Keratinocyte (primary cell): ENCODE results near the gene PPP1R14B. TPM values are rescaled to one million over a fixed set of nuclear protein-coding genes. Genes with fewer than 3 reads are reported as not detected.
A peak's percentile ranks its signal among the peaks of the same experiment; 100 is the strongest.

Experiments used
- DNase-seq: peaks from one replicate; pipeline ENCODE4 v3.0.0-alpha.2; 2011; ENCODE audit warnings: low read depth, missing footprints, low spot score
- FAIRE-seq: peaks from 2 replicates; lab custom pipeline; 2011; peaks lifted over from hg19 to GRCh38; lab: Jason Lieb, UNC
- H2AFZ ChIP-seq: 2 replicates; pipeline ENCODE4 v1.6.0; 2012; ENCODE audit warnings: low read length, control low read depth, inconsistent platforms; ENCODE audit not compliant: control insufficient read depth
- H3K27ac ChIP-seq: 2 replicates; pipeline ENCODE4 v1.5.1; 2011; ENCODE audit warnings: low read length; ENCODE audit not compliant: control insufficient read depth, insufficient read depth
- H3K27me3 ChIP-seq: 3 replicates; pipeline ENCODE4 v1.6.0; 2011; ENCODE audit warnings: low read length; ENCODE audit not compliant: control insufficient read depth, insufficient read depth; ENCODE audit errors: extremely low read depth
- H3K36me3 ChIP-seq, 2 experiments: 2 replicates in 1 of 2; 3 replicates in 1 of 2; pipeline ENCODE4 v1.5.1; 2011; ENCODE audit warnings: low read length in 2 of 2, mild to moderate bottlenecking in 1 of 2; ENCODE audit not compliant: control insufficient read depth in 2 of 2, insufficient read depth in 2 of 2; ENCODE audit errors: extremely low read depth in 1 of 2
- H3K4me1 ChIP-seq: 3 replicates; pipeline ENCODE4 v1.5.1; 2011; ENCODE audit warnings: low read length; ENCODE audit not compliant: control insufficient read depth, insufficient read depth; ENCODE audit errors: extremely low read depth
- H3K4me2 ChIP-seq: 3 replicates; pipeline ENCODE4 v1.6.0; 2011; ENCODE audit warnings: low read depth, low read length; ENCODE audit not compliant: control insufficient read depth, insufficient read depth; ENCODE audit errors: extremely low read depth
- H3K4me3 ChIP-seq, 3 experiments: fragments of 200-600 bp in 1 of 3; sonication (generic) in 1 of 3; 2 replicates in 2 of 3; 3 replicates in 1 of 3; pipeline ENCODE4 v1.5.1; 2011 to 2016; ENCODE audit warnings: low read length in 3 of 3, mild to moderate bottlenecking in 3 of 3, control low read depth in 2 of 3, inconsistent platforms in 1 of 3, low read depth in 1 of 3, mixed read lengths in 1 of 3, mixed run types in 1 of 3, moderate library complexity in 1 of 3; ENCODE audit not compliant: control insufficient read depth in 2 of 3, insufficient read depth in 2 of 3; ENCODE audit errors: extremely low read depth in 1 of 3
- H3K79me2 ChIP-seq: 2 replicates; pipeline ENCODE4 v1.6.0; 2012; ENCODE audit warnings: low read length; ENCODE audit not compliant: control insufficient read depth, insufficient read depth
- H3K9ac ChIP-seq: 3 replicates; pipeline ENCODE4 v1.6.0; 2011; ENCODE audit warnings: low read length; ENCODE audit not compliant: control insufficient read depth, insufficient read depth; ENCODE audit errors: extremely low read depth
- H3K9me1 ChIP-seq: 3 replicates; pipeline ENCODE4 v1.6.0; 2011; ENCODE audit warnings: low read length; ENCODE audit not compliant: control insufficient read depth, insufficient read depth; ENCODE audit errors: extremely low read depth
- H3K9me3 ChIP-seq: 2 replicates; pipeline ENCODE4 v1.5.1; 2012; ENCODE audit warnings: low read depth, low read length; ENCODE audit not compliant: control insufficient read depth
- H4K20me1 ChIP-seq: 3 replicates; pipeline ENCODE4 v1.6.0; 2011; ENCODE audit warnings: low read length; ENCODE audit not compliant: control insufficient read depth, insufficient read depth; ENCODE audit errors: extremely low read depth
- EZH2 ChIP-seq: IDR thresholded peaks from one replicate; pipeline ENCODE4 v1.6.1; 2012; ENCODE audit warnings: inconsistent platforms, mild to moderate bottlenecking, low read length, moderate library complexity
- dilution Hi-C: fragments of 300-500 bp; cut with MboI; formaldehyde crosslinking; loops from one replicate; pipeline ENCODE4 v1.7.0; 2020; ENCODE audit warnings: low sequenced_read_pairs; ENCODE audit not compliant: extremely low pct_ligation_motif_present
- polyA plus RNA-seq, 5 experiments: library from polyadenylated mRNA; depleted of rRNA in 3 of 5; stranded (reverse) in 3 of 5; stranded (forward) in 1 of 5; unstranded in 1 of 5; fragments of >200 nt; gene quantifications; 1 replicate in 1 of 5; 2 replicates in 3 of 5; 3 replicates in 1 of 5; pipeline versions ENCODE4 v1.2.1 to v1.2.3, GENCODE V29; 2011 to 2012; ENCODE audit warnings: missing spikeins in 2 of 5, low read depth in 1 of 5, low replicate concordance in 1 of 5
- TF ChIP-seq, protein P1 (sequence below), 3 experiments: IDR thresholded peaks in 1 of 3; conservative IDR thresholded peaks in 1 of 3; optimal IDR thresholded peaks in 1 of 3; 2 replicates in 2 of 3; 3 replicates in 1 of 3; pipeline versions ENCODE3 to v1.5.1; 2011; ENCODE audit warnings: low read length in 3 of 3, mild to moderate bottlenecking in 3 of 3, moderate library complexity in 2 of 3, control low read depth in 1 of 3, inconsistent platforms in 1 of 3; ENCODE audit not compliant: insufficient read depth in 2 of 3; ENCODE audit errors: extremely low read depth in 1 of 3

Gene PPP1R14B
- polyA plus RNA-seq, 1 donor (not counting 4 experiments of a cell fraction or from before 2014, with no cell fraction given): 208 TPM

DNA sequence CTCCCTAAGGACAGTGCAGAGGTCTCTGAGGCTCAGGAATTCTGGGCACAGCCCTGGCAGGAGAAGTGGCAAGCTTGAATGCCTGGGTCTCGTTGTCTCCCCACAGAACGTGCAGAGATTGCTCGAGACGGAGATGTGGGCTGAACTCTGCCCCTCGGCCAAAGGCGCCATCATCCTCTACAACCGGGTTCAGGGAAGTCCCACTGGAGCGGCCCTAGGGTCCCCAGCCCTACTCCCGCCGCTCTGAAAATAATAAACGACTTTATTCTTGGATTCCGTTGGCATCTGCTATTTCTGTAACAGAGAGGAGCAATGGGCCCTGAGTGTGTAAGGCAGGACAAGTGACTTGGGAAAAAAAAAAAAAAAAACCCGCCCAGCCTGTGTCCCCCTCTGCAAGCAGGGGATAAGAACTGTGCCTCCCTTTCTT, 17.0 kb downstream of the PPP1R14B start:
- dilution Hi-C loops: no loop called here
- H3K4me1 ChIP-seq: peaks cover 48% of the 10 kb centered on the region
- H3K27ac ChIP-seq: no peak overlapping the region
- peak overlapping the region; percentile 88 for H3K9ac ChIP-seq
- TF ChIP-seq, protein P1, sequence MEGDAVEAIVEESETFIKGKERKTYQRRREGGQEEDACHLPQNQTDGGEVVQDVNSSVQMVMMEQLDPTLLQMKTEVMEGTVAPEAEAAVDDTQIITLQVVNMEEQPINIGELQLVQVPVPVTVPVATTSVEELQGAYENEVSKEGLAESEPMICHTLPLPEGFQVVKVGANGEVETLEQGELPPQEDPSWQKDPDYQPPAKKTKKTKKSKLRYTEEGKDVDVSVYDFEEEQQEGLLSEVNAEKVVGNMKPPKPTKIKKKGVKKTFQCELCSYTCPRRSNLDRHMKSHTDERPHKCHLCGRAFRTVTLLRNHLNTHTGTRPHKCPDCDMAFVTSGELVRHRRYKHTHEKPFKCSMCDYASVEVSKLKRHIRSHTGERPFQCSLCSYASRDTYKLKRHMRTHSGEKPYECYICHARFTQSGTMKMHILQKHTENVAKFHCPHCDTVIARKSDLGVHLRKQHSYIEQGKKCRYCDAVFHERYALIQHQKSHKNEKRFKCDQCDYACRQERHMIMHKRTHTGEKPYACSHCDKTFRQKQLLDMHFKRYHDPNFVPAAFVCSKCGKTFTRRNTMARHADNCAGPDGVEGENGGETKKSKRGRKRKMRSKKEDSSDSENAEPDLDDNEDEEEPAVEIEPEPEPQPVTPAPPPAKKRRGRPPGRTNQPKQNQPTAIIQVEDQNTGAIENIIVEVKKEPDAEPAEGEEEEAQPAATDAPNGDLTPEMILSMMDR (optimal IDR thresholded peaks at IDR 0.05 in 1 of 3, IDR thresholded peaks at IDR 0.05 in 1 of 3, conservative IDR thresholded peaks at IDR 0.05 in 1 of 3; ENCODE audit: extremely low read depth in 1 of 3, insufficient read depth in 2 of 3, low read length in 3 of 3): no peak
- no peak for TF ChIP-seq EZH2
- H3K36me3 ChIP-seq: peaks cover 3% of the 10 kb centered on the region in 2 experiments
- peak overlapping the region; percentile 48 to 81 (median 66) for H3K4me3 ChIP-seq
- H4K20me1 ChIP-seq: no peaks in the 10 kb centered on the region
- peaks cover 18% of the 10 kb centered on the region for H3K79me2 ChIP-seq
- FAIRE-seq (no peak), DNase-seq (no peak)
- no peak overlapping the region for H2AFZ ChIP-seq
- peaks cover 2% of the 10 kb centered on the region for H3K9me1 ChIP-seq
- H3K27me3 ChIP-seq: no peaks in the 10 kb centered on the region
- H3K9me3 ChIP-seq: no peaks in the 10 kb centered on the region
- H3K4me2 ChIP-seq: peak overlapping the region; percentile 78

DNA sequence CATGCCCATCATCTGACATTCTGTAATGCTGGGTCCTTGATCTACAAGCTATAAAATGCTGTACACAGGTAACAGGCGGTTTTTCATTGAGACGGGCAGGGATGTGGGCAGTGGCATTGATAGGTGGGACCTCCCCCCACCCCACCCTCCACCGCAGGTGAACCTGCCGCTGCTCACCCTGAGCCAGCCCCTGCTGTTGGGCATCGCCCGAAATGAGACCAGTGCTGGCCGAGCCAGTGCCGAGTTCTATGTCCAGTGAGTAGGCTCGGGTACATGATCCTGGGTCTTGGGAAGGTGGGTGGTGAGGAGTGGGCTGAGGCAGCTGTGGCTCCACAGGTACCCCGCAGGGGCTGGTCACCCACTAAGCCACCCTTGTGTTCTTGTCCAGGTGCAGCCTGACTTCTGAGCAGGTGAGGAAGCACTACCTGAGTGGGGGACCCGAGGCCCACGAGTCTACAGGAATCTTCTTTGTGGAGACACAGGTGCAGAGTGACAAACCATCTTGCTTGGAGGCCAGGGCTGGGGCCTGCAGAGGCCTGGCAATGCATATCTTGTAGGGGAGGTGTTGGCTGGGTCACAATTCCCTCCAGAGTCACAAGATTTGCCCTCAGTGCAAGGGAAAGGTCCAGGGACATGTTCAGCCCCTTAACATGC, 17.5 kb downstream of the PPP1R14B start:
- no peak for TF ChIP-seq EZH2
- TF ChIP-seq, protein P1 (optimal IDR thresholded peaks at IDR 0.05 in 1 of 3, IDR thresholded peaks at IDR 0.05 in 1 of 3, conservative IDR thresholded peaks at IDR 0.05 in 1 of 3; ENCODE audit: extremely low read depth in 1 of 3, insufficient read depth in 2 of 3, low read length in 3 of 3): no peak
- no peak overlapping the region for H3K4me2 ChIP-seq
- peaks cover 2% of the 10 kb centered on the region for H3K9me1 ChIP-seq
- dilution Hi-C loops: no loop called here
- DNase-seq (no peak), FAIRE-seq (no peak)
- H3K79me2 ChIP-seq: peaks cover 18% of the 10 kb centered on the region
- no peaks in the 10 kb centered on the region for H4K20me1 ChIP-seq
- H3K4me3 ChIP-seq: no peak overlapping the region
- H3K27me3 ChIP-seq: no peaks in the 10 kb centered on the region
- H2AFZ ChIP-seq: no peak overlapping the region
- no peaks in the 10 kb centered on the region for H3K9me3 ChIP-seq
- H3K36me3 ChIP-seq: peaks cover 3% of the 10 kb centered on the region in 2 experiments
- H3K9ac ChIP-seq: no peak overlapping the region
- peaks cover 50% of the 10 kb centered on the region for H3K4me1 ChIP-seq
- no peak overlapping the region for H3K27ac ChIP-seq
